ENCODE measurements around the gene CDR2L. TPM values are rescaled to one million over a fixed set of nuclear protein-coding genes. Genes with fewer than 3 reads are reported as not detected.
A peak's percentile ranks its signal among the peaks of the same experiment; 100 is the strongest.
"Not testable (repeated sequence)": the region's sequence is repeated elsewhere in the genome, so short reads cannot be mapped to it uniquely, and the experiment has no call there.

CDR2L gene
- polyA plus RNA-seq, 2 donors: 3.6 to 4.3 TPM

DNA sequence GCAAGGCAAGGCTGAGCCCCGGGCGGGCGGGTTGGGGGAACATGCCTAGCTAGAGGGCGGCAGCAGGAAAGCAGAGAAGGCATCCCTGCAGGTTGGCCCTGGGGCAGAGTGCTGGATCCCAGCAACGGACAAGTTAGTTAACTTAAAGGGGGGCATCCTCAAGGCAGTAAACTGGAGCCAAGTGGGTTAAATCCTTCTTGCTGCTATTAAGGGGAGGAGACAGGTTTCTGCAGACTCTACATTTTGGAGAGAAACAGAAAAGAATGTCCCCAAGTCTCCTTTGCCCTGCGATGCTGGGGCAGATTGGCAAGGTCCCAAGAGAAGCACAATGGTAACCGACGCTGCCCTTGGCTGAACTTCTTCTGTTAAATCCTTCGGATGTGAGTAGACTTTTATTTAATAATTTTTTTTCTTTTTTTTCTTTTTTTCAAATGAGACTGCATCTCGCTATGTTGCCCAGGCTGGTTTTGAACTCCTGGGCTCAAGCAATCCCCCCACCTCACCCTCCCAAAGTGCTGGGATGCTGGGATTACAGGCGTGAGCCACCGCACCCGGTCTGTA, 45.4 kb downstream of the CDR2L start:
- Histone ChIP-seq H3K36me3 (ENCODE audit: control insufficient read depth in 2 of 2, insufficient read depth in 2 of 2, low read length in 1 of 2) (no peaks in the 10 kb centered on the region), H3K4me1 (ENCODE audit: control insufficient read depth in 2 of 2, insufficient read depth in 2 of 2, low read length in 1 of 2) (peaks cover 0 to 10% of the 10 kb centered on the region in 2 donors), H3K9me3 (ENCODE audit: control insufficient read depth in 2 of 2, insufficient read depth in 1 of 2, low read depth in 1 of 2, low read length in 1 of 2) (no peaks in the 10 kb centered on the region), H3K27ac (ENCODE audit: low read depth in 2 of 2, low read length in 1 of 2) (peak overlapping the region; percentile 21 to 90), H3K27me3 (ENCODE audit: control insufficient read depth in 1 of 2, insufficient read depth in 2 of 2, low read length in 2 of 2) (no peaks in the 10 kb centered on the region), H3K4me3 (ENCODE audit: low read depth in 1 of 2, low read length in 2 of 2) (peak overlapping the region in 1 of 2 donors; percentile 7)
- 5 to 7% methylated on average over 13 of the region's 13 CpGs for WGBS, 2 donors

DNA sequence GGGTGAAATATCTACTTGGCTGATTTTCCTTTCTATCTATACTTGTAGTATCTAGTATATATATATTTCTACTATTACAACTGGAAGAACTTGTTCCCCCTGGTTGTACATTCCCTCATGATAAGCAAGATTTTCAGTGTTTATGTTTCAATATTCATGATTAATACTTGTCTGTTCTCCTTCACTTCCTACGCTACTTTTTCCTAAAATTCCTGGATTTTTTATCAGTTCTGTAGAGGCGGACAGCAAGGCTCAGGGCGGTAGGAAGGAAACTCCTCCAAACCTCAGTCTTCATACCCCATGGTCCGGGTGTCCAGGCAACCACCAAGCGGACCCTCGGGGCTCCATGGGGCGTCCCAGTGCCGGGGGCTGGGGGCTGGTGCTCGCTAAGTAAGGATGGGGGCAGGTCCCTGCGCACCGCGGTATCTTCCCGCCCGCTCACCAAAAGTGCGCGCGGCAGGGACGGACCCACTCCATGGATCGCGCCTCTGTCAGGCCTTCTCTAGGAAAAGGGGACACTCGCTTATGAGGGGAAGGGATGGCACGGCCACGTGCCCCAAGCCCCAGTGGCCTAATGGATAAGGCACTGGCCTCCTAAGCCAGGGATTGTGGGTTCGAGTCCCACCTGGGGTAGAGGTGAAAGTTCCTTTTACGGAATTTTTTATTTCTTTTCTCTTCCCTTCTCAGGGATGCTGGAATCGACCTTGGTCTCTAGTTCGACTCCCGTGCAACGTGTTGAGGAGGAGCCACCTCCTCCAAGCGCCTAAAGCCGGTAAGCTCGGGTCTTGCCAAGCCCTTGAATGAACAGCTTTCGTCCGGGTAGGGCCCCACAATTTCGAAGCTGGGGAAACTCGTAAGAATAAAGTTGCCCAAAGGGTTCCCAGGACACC, 46.2 kb downstream of the CDR2L start:
- Histone ChIP-seq H3K9me3 (ENCODE audit: control insufficient read depth in 2 of 2, insufficient read depth in 1 of 2, low read depth in 1 of 2, low read length in 1 of 2) (no peaks in the 10 kb centered on the region), H3K27me3 (ENCODE audit: control insufficient read depth in 1 of 2, insufficient read depth in 2 of 2, low read length in 2 of 2) (no peaks in the 10 kb centered on the region), H3K36me3 (ENCODE audit: control insufficient read depth in 2 of 2, insufficient read depth in 2 of 2, low read length in 1 of 2) (no peaks in the 10 kb centered on the region), H3K27ac (ENCODE audit: low read depth in 2 of 2, low read length in 1 of 2) (peak overlapping the region; percentile 95 to 96), H3K4me1 (ENCODE audit: control insufficient read depth in 2 of 2, insufficient read depth in 2 of 2, low read length in 1 of 2) (peaks cover 0 to 10% of the 10 kb centered on the region in 2 donors), H3K4me3 (ENCODE audit: low read depth in 1 of 2, low read length in 2 of 2) (peak overlapping the region; percentile 55 to 59)
- 1 to 2% methylated on average over 36 of the region's 36 CpGs for WGBS, 2 donors

- WGBS, 2 donors: 3 to 4% methylated on average over 43 of the region's 43 CpGs
- H3K36me3 ChIP-seq (ENCODE audit: control insufficient read depth in 2 of 2, insufficient read depth in 2 of 2, low read length in 1 of 2): peaks cover 0 to 4% of the 10 kb centered on the region in 2 donors
- H3K4me3 ChIP-seq (ENCODE audit: low read depth in 1 of 2, low read length in 2 of 2): peak overlapping the region; percentile 55 to 59
- H3K27ac ChIP-seq (ENCODE audit: low read depth in 2 of 2, low read length in 1 of 2): peak overlapping the region; percentile 95 to 96
- peaks cover 0 to 10% of the 10 kb centered on the region in 2 donors for H3K4me1 ChIP-seq (ENCODE audit: control insufficient read depth in 2 of 2, insufficient read depth in 2 of 2, low read length in 1 of 2)
- no peaks in the 10 kb centered on the region for H3K27me3 ChIP-seq (ENCODE audit: control insufficient read depth in 1 of 2, insufficient read depth in 2 of 2, low read length in 2 of 2)
- no peaks in the 10 kb centered on the region for H3K9me3 ChIP-seq (ENCODE audit: control insufficient read depth in 2 of 2, insufficient read depth in 1 of 2, low read depth in 1 of 2, low read length in 1 of 2)
These were observed 46.9 kb downstream of the CDR2L start for GRCh38 chr17:75034236-75034908.

DNA sequence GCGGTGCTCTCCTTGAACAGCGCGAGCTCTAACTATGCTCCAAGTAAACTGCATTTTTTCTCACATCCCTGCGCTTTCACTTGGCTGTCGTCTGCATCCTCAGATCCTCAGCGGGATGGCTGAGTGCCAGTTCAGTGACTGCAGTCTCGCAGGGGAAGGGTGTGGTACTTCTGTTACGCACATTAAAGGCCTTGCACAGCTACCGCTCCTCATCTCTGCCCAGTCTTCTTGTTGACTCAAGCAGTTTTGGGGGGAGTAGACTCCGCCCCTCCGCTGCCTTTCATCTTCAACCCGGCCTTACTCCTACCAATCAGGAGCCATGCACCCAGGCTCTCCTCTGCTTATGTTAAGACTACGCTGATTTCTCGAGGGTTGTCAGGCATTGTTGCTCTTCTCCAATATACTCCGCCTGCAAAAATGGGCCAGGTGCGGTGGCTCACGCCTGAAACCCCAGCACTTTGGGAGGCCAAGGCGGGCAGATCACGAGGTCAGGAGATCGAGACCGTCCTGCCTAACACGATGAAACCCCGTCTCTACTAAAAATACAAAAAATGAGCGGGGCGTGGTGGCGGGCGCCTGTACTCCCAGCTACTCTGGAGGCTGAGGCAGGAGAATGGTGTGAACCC, 49.3 kb downstream of the CDR2L start:
- no peak overlapping the region for H3K4me3 ChIP-seq (ENCODE audit: low read depth in 1 of 2, low read length in 2 of 2)
- 35 to 44% methylated on average over 27 of the region's 27 CpGs for WGBS, 2 donors
- H3K27me3 ChIP-seq (ENCODE audit: control insufficient read depth in 1 of 2, insufficient read depth in 2 of 2, low read length in 2 of 2): no peaks in the 10 kb centered on the region
- peaks cover 9 to 11% of the 10 kb centered on the region in 2 donors for H3K36me3 ChIP-seq (ENCODE audit: control insufficient read depth in 2 of 2, insufficient read depth in 2 of 2, low read length in 1 of 2)
- H3K9me3 ChIP-seq (ENCODE audit: control insufficient read depth in 2 of 2, insufficient read depth in 1 of 2, low read depth in 1 of 2, low read length in 1 of 2): no peaks in the 10 kb centered on the region
- peak overlapping the region; percentile 95 to 96 for H3K27ac ChIP-seq (ENCODE audit: low read depth in 2 of 2, low read length in 1 of 2)
- peaks cover 0 to 10% of the 10 kb centered on the region in 2 donors for H3K4me1 ChIP-seq (ENCODE audit: control insufficient read depth in 2 of 2, insufficient read depth in 2 of 2, low read length in 1 of 2)

DNA sequence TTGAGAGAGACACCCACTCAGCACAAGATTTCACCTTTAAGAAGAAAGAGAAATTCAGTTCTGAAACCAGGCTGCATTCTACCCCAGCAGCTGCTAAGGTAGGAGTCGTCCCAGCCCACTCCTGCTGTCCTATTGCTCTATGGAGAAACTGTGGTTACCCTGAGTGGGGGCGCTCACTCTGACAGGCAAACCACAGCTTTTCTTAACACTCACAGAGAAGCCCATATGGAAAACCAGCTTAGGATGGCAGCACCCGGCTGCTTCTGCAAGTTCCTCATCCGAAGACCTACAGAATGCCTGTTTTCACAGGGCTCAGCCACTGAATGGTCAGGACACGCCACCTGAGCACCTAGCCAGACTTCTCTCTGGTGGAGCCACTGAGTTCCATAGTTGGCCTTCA, 51.8 kb downstream of the CDR2L start:
- Histone ChIP-seq H3K9me3 (ENCODE audit: control insufficient read depth in 2 of 2, insufficient read depth in 1 of 2, low read depth in 1 of 2, low read length in 1 of 2) (no peaks in the 10 kb centered on the region), H3K4me3 (ENCODE audit: low read depth in 1 of 2, low read length in 2 of 2) (no peak overlapping the region), H3K4me1 (ENCODE audit: control insufficient read depth in 2 of 2, insufficient read depth in 2 of 2, low read length in 1 of 2) (peaks cover 0 to 7% of the 10 kb centered on the region in 2 donors), H3K36me3 (ENCODE audit: control insufficient read depth in 2 of 2, insufficient read depth in 2 of 2, low read length in 1 of 2) (peaks cover 13 to 16% of the 10 kb centered on the region in 2 donors), H3K27ac (ENCODE audit: low read depth in 2 of 2, low read length in 1 of 2) (no peak overlapping the region), H3K27me3 (ENCODE audit: control insufficient read depth in 1 of 2, insufficient read depth in 2 of 2, low read length in 2 of 2) (no peaks in the 10 kb centered on the region)
- WGBS, 2 donors: 85 to 86% methylated on average over 5 of the region's 5 CpGs

DNA sequence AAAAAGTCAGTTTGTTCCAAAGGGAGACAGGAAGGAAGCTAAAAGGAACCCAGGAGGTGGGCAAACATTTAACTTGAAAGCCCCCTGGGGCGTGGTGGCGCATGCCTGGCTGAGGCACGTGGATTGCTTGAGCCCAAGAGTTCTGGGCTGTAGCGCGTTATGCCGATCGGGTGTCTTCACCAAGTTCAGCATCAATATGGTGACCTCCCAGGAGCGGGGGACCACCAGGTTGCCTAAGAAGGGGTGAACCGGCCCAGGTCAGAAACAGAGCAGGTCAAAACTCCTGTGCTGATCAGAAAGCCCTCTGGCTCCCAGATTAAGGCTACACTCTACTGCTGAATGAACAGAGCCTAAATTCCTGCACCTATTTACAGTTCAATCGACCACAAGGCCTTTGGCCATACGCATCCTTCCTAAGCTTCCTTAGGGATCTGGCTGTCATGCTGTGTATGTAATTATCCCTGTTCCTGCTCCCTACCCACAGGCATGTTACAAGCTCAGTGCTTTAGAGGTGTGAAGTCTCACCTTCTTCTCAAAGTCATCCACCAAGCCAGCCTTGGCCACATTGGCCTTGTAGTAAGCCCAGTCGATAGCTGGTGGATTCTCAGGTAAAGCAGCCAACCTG, 54.3 kb downstream of the CDR2L start:
- WGBS, 2 donors: 79 to 88% methylated on average over 12 of the region's 12 CpGs
- no peak overlapping the region for H3K4me3 ChIP-seq (ENCODE audit: low read depth in 1 of 2, low read length in 2 of 2)
- H3K4me1 ChIP-seq (ENCODE audit: control insufficient read depth in 2 of 2, insufficient read depth in 2 of 2, low read length in 1 of 2): peaks cover 0 to 4% of the 10 kb centered on the region in 2 donors
- no peak overlapping the region for H3K27ac ChIP-seq (ENCODE audit: low read depth in 2 of 2, low read length in 1 of 2)
- peaks cover 13 to 16% of the 10 kb centered on the region in 2 donors for H3K36me3 ChIP-seq (ENCODE audit: control insufficient read depth in 2 of 2, insufficient read depth in 2 of 2, low read length in 1 of 2)
- no peaks in the 10 kb centered on the region for H3K27me3 ChIP-seq (ENCODE audit: control insufficient read depth in 1 of 2, insufficient read depth in 2 of 2, low read length in 2 of 2)
- H3K9me3 ChIP-seq (ENCODE audit: control insufficient read depth in 2 of 2, insufficient read depth in 1 of 2, low read depth in 1 of 2, low read length in 1 of 2): no peaks in the 10 kb centered on the region

DNA sequence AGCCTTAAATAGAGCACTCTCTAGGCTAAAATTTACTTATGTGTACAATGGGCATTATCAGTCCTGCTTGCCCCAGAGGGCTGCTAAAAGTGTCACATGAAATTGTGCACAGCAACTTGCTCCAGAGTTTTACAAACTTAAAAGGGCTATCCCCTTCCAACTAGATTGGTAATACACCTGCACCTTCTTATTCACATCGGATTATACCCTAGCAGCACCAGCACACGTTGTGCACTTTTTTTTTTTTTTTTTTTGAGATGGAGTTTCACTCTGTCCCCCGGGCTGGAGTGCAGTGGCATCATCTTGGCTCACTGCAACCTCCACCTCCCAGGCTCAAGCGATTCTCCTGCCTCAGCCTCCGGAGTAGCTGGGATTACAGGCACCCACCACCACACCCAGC, 56.4 kb downstream of the CDR2L start:
- 70 to 73% methylated on average over 5 of the region's 5 CpGs for WGBS, 2 donors
- H3K36me3 ChIP-seq (ENCODE audit: control insufficient read depth in 2 of 2, insufficient read depth in 2 of 2, low read length in 1 of 2): peaks cover 13 to 16% of the 10 kb centered on the region in 2 donors
- H3K9me3 ChIP-seq (ENCODE audit: control insufficient read depth in 2 of 2, insufficient read depth in 1 of 2, low read depth in 1 of 2, low read length in 1 of 2): not testable (repeated sequence)

GRCh38 chr17:75044716-75045115, 57.3 kb downstream of the CDR2L start:
- Histone ChIP-seq H3K9me3 (ENCODE audit: control insufficient read depth in 2 of 2, insufficient read depth in 1 of 2, low read depth in 1 of 2, low read length in 1 of 2) (no peaks in the 10 kb centered on the region), H3K36me3 (ENCODE audit: control insufficient read depth in 2 of 2, insufficient read depth in 2 of 2, low read length in 1 of 2) (peaks cover 8 to 13% of the 10 kb centered on the region in 2 donors), H3K27ac (ENCODE audit: low read depth in 2 of 2, low read length in 1 of 2) (no peak overlapping the region), H3K4me3 (ENCODE audit: low read depth in 1 of 2, low read length in 2 of 2) (no peak overlapping the region), H3K27me3 (ENCODE audit: control insufficient read depth in 1 of 2, insufficient read depth in 2 of 2, low read length in 2 of 2) (no peaks in the 10 kb centered on the region), H3K4me1 (ENCODE audit: control insufficient read depth in 2 of 2, insufficient read depth in 2 of 2, low read length in 1 of 2) (peaks cover 0 to 2% of the 10 kb centered on the region in 2 donors)
- 80% methylated on average over 7 of the region's 7 CpGs for WGBS, 2 donors

More for the DNA sequence above, 56.4 kb downstream of the CDR2L start:
- not testable (repeated sequence) for H3K27ac ChIP-seq (ENCODE audit: low read depth in 2 of 2, low read length in 1 of 2); H3K27me3 ChIP-seq (ENCODE audit: control insufficient read depth in 1 of 2, insufficient read depth in 2 of 2, low read length in 2 of 2); H3K4me1 ChIP-seq (ENCODE audit: control insufficient read depth in 2 of 2, insufficient read depth in 2 of 2, low read length in 1 of 2); H3K4me3 ChIP-seq (ENCODE audit: low read depth in 1 of 2, low read length in 2 of 2)

DNA sequence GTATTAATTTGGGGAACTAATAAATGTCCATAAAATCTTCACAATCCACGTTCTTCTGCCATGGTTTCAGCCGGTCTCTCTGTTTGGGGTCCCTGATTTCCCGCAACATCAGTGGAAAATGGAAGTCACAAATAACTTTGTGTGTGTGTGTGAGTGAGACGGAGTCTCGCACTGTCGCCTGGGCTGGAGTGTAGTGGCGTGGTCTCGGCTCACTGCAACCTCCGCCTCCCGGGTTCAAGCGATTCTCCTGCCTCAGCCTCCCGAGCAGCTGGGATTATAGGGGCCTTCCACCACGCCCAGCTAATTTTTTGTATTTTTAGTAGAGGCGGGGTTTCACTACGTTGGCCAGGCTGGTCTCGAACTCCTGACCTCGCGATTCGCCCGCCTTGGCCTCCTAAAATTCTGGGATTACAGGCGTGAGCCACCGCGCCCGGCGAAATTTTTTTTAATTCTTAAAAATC, 58.5 kb downstream of the CDR2L start:
- H3K9me3 ChIP-seq (ENCODE audit: control insufficient read depth in 2 of 2, insufficient read depth in 1 of 2, low read depth in 1 of 2, low read length in 1 of 2); H3K27me3 ChIP-seq (ENCODE audit: control insufficient read depth in 1 of 2, insufficient read depth in 2 of 2, low read length in 2 of 2); H3K36me3 ChIP-seq (ENCODE audit: control insufficient read depth in 2 of 2, insufficient read depth in 2 of 2, low read length in 1 of 2); H3K4me1 ChIP-seq (ENCODE audit: control insufficient read depth in 2 of 2, insufficient read depth in 2 of 2, low read length in 1 of 2): not testable (repeated sequence)
- Histone ChIP-seq H3K4me3 (ENCODE audit: low read depth in 1 of 2, low read length in 2 of 2) (peak overlapping the region; percentile 83 to 100), H3K27ac (ENCODE audit: low read depth in 2 of 2, low read length in 1 of 2) (peak overlapping the region; percentile 98 to 99)
- WGBS, 2 donors: 13 to 17% methylated on average over 25 of the region's 25 CpGs
